ENCODE results near the gene VARS1. TPM values are rescaled to one million over a fixed set of nuclear protein-coding genes. Genes with fewer than 3 reads are reported as not detected.
"Not testable (repeated sequence)": the region's sequence is repeated elsewhere in the genome, so short reads cannot be mapped to it uniquely, and the experiment has no call there.

The VARS1 gene
- total RNA-seq, 1 experiment from 2014 or later = 132 TPM

DNA sequence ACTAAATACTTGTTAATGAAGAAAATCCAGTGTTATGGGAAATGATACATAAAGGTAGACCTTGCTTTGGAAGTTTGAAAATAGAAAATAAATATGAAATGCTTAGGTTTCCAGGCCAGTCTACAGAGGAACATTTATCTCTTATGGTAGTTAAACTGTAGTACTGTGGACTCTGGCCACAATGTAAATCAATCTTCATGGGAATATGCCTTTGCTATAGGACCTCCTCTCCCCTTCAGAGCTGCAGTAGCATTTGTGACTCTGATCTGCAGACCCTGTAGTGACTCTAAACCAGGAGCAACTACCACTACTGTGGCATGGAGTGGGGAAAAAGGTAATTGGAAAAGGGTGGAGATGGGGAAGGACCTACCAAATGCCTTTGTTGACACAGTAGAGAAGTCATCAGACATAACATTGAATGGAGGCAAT, 24.3 kb upstream of the VARS1 start:
- Histone ChIP-seq H3K4me1 (peaks cover 45% of the 10 kb centered on the region), H3K4me3 (ENCODE audit: low read depth, low read length) (no peak overlapping the region), H3K9me3 (no peaks in the 10 kb centered on the region), H3K27me3 (replicated peaks; ENCODE audit: control insufficient read depth, insufficient read depth, low read length) (no peaks in the 10 kb centered on the region), H3K36me3 (ENCODE audit: control insufficient read depth, insufficient read depth, low read length) (no peaks in the 10 kb centered on the region)
- Mint-ChIP-seq H3K9me3 (ENCODE audit: unreplicated experiment) (no peaks in the 10 kb centered on the region), H3K27ac (ENCODE audit: unreplicated experiment) (no peak overlapping the region), H3K27me3 (ENCODE audit: insufficient read depth, unreplicated experiment) (no peaks in the 10 kb centered on the region), H3K4me3 (ENCODE audit: unreplicated experiment) (no peak overlapping the region), H3K4me1 (ENCODE audit: low read depth, unreplicated experiment) (peaks cover 8% of the 10 kb centered on the region), H3K36me3 (ENCODE audit: insufficient read depth, unreplicated experiment) (peaks cover 36% of the 10 kb centered on the region)
- no TSS peak for BruUV-seq (replicated peaks)
- intact Hi-C loops (cut with micrococcal nuclease; ENCODE audit: unreplicated experiment) = no loop called here
- ChIA-PET POLR2A (interaction anchor here (0.7 kb wide), 1 partner anchor 1498 kb away, joined by 10 read pairs; no protein-coding TSS in a partner anchor), CTCF (no interaction called here)
- TF ChIP-seq, protein P1, sequence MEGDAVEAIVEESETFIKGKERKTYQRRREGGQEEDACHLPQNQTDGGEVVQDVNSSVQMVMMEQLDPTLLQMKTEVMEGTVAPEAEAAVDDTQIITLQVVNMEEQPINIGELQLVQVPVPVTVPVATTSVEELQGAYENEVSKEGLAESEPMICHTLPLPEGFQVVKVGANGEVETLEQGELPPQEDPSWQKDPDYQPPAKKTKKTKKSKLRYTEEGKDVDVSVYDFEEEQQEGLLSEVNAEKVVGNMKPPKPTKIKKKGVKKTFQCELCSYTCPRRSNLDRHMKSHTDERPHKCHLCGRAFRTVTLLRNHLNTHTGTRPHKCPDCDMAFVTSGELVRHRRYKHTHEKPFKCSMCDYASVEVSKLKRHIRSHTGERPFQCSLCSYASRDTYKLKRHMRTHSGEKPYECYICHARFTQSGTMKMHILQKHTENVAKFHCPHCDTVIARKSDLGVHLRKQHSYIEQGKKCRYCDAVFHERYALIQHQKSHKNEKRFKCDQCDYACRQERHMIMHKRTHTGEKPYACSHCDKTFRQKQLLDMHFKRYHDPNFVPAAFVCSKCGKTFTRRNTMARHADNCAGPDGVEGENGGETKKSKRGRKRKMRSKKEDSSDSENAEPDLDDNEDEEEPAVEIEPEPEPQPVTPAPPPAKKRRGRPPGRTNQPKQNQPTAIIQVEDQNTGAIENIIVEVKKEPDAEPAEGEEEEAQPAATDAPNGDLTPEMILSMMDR (IDR thresholded peaks at IDR 0.05; ENCODE audit: insufficient read depth in 1 of 2, low read depth in 1 of 2, low read length in 1 of 2, severe bottlenecking in 1 of 2, unreplicated experiment in 1 of 2) = no peak
- DNase-seq = no peak

DNA sequence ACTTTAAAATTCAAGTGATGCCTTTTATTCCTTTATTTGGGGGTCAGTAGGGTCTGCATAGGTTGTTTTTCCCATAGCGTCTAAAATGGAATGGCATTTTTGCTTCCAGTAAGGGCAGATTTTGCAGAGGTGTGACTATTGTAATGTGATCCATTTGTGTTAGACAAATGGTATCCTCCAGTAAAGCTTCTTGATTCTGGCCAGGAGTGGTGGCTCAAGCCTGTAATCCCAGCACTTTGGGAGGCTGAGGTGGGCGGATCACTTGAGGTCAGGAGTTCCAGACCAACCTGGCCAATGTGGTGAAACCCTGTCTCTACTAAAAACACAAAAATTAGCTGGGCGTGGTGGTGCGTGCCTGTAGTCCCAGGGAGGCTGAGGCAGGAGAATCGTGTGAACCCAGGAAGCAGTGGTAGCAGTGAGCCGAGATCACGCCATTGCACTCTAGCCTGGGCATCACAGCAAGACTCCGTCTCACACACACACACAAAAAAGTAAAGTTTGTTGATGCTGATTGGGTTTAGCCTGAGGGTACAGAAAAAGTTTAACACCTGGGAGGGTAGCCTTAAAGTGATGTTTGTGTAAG, 22.5 kb upstream of the VARS1 start:
- H3K4me3 ChIP-seq (ENCODE audit: low read depth, low read length) = peak overlapping the region; percentile 50
- H3K9me3 ChIP-seq; H3K36me3 ChIP-seq (ENCODE audit: control insufficient read depth, insufficient read depth, low read length); BruUV-seq (replicated peaks); H3K27me3 Mint-ChIP-seq (ENCODE audit: insufficient read depth, unreplicated experiment); DNase-seq; H3K27me3 ChIP-seq (replicated peaks; ENCODE audit: control insufficient read depth, insufficient read depth, low read length); H3K9me3 Mint-ChIP-seq (ENCODE audit: unreplicated experiment); CTCF ChIA-PET; intact Hi-C loops (cut with micrococcal nuclease; ENCODE audit: unreplicated experiment): not testable (repeated sequence)
- peaks cover 33% of the 10 kb centered on the region for H3K4me1 ChIP-seq
- H3K4me1 Mint-ChIP-seq (ENCODE audit: low read depth, unreplicated experiment) = peaks cover 12% of the 10 kb centered on the region
- POLR2A ChIA-PET = interaction anchor here (0.6 kb wide), 1 partner anchor 9 kb away, joined by 5 read pairs; the partner anchor contains the start of gene HSPA1B
- peaks cover 40% of the 10 kb centered on the region for H3K36me3 Mint-ChIP-seq (ENCODE audit: insufficient read depth, unreplicated experiment)
- peak overlapping the region; percentile 80 for H3K4me3 Mint-ChIP-seq (ENCODE audit: unreplicated experiment)
- peak overlapping the region; percentile 54 for H3K27ac Mint-ChIP-seq (ENCODE audit: unreplicated experiment)

DNA sequence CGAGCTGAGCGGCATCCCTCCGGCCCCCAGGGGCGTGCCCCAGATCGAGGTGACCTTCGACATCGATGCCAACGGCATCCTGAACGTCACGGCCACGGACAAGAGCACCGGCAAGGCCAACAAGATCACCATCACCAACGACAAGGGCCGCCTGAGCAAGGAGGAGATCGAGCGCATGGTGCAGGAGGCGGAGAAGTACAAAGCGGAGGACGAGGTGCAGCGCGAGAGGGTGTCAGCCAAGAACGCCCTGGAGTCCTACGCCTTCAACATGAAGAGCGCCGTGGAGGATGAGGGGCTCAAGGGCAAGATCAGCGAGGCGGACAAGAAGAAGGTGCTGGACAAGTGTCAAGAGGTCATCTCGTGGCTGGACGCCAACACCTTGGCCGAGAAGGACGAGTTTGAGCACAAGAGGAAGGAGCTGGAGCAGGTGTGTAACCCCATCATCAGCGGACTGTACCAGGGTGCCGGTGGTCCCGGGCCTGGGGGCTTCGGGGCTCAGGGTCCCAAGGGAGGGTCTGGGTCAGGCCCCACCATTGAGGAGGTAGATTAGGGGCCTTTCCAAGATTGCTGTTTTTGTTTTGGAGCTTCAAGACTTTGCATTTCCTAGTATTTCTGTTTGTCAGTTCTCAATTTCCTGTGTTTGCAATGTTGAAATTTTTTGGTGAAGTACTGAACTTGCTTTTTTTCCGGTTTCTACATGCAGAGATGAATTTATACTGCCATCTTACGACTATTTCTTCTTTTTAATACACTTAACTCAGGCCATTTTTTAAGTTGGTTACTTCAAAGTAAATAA, 21.8 kb upstream of the VARS1 start:
- Histone ChIP-seq H3K4me3 (ENCODE audit: low read depth, low read length) (peak overlapping the region; percentile 50), H3K4me1 (peaks cover 30% of the 10 kb centered on the region)
- H3K9me3 ChIP-seq; DNase-seq; intact Hi-C loops (cut with micrococcal nuclease; ENCODE audit: unreplicated experiment); H3K27me3 Mint-ChIP-seq (ENCODE audit: insufficient read depth, unreplicated experiment); CTCF ChIA-PET; H3K36me3 ChIP-seq (ENCODE audit: control insufficient read depth, insufficient read depth, low read length); H3K27me3 ChIP-seq (replicated peaks; ENCODE audit: control insufficient read depth, insufficient read depth, low read length); H3K9me3 Mint-ChIP-seq (ENCODE audit: unreplicated experiment): not testable (repeated sequence)
- BruUV-seq (replicated peaks) = TSS peak; percentile 58
- Mint-ChIP-seq H3K4me1 (ENCODE audit: low read depth, unreplicated experiment) (peaks cover 12% of the 10 kb centered on the region), H3K4me3 (ENCODE audit: unreplicated experiment) (peak overlapping the region; percentile 80), H3K36me3 (ENCODE audit: insufficient read depth, unreplicated experiment) (peaks cover 39% of the 10 kb centered on the region), H3K27ac (ENCODE audit: unreplicated experiment) (peak overlapping the region; percentile 54)
- POLR2A ChIA-PET = interaction anchor here (0.6 kb wide), 1 partner anchor 10 kb away, joined by 5 read pairs; the partner anchor contains the start of gene HSPA1B

Data from Caco-2 (cell line).